DMS53 (cell line): Measurements from ENCODE around the gene NWD2.
"Not testable (repeated sequence)": the region's sequence is repeated elsewhere in the genome, so short reads cannot be mapped to it uniquely, and the experiment has no call there.

Source experiments
- DNase-seq: peaks from one replicate; lab custom pipeline; 2025; lab: John Stamatoyannopoulos, UW

The NWD2 gene, protein sequence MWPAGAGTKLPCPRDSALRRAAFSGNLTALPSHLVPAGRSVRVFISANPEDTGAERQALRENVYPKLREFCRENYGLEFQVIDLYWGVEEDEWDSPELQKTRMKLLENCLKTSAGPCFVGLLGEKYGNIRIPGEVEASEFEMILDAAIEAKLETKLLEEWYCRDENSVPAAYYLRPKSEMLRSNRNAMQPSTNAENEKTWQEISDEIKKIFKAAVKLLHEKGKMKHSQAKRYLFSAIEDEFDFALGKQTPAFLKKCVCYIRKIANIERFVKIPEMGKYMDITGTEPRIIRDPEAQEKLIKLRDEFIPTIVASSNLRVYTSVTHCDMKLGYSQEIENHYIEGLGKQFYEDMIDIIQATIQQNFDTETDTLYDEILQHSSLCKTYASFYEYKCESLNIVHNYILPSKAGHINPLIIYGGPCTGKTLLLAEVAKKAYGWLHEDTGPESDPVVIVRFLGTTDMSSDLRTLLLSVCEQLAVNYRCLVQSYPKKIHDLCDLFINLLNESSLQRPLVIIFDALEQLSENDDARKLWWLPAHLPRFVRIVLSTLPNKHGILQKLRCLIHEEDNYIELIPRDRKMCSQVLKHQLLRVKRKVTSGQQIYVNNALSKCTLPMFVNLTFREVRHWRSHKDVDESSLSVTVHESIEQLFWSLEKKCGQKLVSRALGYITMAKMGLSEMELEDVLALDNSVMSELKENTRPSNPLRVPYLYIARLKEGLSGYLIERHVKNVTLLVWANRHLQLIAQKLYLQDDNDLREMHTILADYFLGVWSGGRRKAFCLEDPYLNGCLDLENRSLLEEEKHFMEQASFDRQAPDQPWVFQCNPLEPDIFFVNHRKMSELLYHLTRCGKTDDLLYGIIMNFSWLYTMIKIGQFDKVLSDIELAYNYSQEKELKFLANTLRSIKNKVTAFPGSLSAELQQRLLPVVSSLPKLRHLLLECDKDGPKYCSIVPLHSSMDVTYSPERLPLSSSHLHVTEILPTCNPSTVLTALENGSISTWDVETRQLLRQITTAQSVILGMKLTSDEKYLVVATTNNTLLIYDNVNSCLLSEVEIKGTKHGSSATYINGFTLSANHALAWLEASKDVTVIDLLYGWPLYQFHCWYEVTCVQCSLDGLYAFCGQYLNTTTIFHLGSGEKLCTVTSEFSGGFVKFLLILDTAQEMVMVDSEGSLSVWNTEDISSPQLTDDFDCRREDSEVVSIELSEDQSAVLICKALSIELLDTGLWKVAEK (N-terminal part only)

DNA sequence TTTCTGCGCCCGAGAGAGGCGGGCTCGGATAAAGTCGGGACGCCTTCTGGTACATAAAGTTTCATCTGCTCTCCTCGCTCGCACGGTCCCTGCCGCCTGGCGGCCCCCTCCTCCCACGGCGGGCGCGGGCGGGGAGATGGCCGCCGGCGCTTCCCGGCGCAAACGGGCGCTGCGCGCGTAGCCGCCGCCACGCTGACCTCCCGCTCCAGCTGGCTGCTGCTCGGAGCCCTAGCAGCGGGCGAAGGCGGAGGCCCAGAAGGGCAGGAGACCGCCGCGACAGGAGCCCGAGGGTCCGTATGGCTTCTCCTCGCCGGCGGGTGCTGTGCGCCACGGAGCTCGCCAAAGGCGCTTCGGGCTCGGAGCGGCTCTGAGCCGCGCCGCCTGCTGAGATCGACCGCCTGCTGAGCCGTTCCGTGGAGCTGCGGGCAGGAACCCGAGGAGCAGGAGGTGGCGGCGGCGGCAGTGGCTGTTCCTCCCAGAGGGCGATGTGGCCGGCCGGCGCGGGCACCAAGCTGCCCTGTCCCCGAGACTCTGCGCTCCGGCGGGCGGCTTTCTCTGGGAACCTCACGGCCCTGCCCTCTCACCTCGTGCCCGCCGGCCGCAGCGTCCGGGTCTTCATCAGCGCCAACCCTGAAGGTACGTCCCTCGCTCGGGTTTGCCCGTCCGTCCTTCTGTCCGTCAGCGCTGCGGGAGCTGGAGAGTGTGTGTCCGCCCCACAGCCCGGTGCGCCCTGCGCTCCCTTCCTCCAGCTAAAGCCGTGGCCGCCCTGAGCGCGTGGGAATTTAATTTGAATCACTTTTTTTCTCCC is at the start of gene NWD2:
Gene NWD2 (plus strand): TSS at position 161 of the 808 bp plus-strand sequence. CDS start 325 bp downstream, at position 486.
- DNase-seq, result peak; percentile 82

DNA sequence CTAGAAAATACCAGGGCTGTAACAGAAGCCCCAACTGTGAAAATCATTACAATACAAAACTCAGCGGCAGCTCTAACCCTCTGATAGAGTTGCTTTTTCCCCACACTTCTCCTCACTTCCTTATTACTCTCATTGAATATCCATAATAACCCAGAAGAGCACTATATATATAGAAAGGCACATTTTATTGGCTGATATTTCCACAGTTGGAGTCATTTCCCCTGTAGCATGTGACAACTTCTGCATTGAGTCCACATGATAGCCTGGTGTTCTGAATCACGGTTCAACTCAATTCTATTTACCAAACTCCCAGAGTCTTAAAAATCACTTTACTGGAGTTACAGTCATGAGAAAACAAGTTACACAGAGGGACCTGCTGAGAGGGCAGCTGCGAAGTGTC is 46.6 kb upstream of the NWD2 start:
- no peak for DNase-seq

DNA sequence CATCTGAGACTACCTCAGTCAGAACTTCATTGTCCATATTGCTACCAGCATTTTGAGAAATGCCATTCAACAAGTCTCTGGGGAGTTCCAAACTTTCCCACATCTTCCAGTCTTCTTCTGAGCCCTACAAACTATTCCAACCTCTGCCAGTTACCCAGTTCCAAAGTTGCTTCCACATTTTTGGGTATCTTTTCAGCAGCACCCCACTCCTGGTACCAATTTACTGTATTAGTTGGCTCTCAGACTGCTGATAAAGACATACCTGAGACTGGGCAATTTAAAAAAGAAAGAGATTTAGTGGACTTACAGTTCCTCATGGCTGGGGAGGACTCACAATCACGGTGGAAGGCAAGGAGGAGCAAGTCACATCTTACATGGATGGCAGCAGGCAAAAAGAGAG is 39.8 kb upstream of the NWD2 start:
- not testable (repeated sequence) for DNase-seq

DNA sequence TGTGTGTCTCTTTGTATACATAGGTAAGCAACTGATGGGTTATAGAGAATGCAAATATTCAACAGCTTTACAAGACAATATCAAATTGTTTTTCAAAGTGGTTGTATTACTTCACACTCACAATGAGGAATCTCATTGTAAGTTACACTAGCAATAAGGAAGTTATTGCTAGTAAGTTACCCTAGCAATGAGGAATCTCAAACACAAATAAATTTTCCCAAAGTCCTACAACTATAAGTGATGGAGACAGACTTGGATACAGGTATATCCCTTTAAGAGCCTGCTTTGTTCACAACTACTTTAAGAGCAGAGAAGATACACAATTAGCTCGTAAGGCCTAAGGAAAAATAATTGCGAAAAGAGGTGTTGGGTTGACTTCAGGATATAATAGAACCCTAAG is 28.3 kb upstream of the NWD2 start:
- DNase-seq, result no peak

DNA sequence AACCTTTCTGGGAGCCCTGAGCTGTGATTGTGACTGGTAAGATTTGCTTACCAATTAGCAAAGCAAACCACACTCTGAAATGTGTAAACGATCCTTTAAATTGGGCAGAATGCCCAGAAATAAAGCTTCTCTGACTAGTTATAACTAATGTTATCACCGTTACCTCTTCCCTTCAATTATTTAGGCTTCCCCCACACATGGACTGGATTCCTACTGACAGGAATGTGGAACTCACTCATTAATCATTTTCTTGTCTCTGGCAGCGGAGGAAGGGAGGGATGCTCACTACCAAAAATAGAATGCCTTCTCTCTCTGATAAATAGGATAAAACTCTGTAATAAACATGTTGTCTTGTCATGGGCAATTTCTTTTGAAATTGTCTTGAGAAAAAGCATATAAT is 25.3 kb upstream of the NWD2 start:
- DNase-seq, result no peak

DNA sequence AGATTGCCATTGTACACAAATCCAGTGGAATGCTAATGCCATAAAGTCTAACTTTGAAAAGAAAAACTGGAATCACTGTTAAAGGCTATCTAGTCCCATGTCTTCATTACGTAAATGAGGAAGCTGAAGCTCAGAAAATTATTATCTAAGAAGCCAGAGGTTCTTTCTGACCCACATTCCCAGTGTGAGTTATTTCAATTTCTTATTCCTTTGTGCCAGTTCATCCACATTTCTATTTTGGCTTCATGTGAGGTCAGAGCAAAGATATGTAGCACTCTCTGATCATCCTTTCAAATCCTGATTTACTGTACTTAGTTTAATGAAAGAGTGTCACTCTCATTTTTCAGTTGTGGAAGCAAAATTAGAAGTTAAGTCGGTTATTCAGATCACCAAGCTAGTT is 24.6 kb upstream of the NWD2 start:
- no peak for DNase-seq

DNA sequence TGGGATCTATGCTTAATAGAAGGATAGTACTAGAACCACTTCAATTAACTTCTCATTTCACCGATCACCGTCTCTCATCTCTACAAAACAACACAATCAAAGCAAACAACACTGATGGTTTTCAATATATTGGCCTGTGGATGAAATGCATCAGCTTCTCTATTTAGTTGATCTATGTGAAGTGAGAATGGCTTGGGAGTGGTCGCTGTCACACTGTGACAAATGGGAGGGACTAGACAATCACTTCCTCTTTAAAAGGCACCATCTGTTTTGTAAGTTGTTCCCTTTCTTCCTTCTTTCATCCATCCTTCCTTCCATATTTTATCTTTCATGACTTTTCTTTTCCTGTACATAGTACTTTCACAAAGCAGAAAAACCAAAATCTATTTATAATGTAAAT is 23.9 kb upstream of the NWD2 start:
- no peak for DNase-seq

DNA sequence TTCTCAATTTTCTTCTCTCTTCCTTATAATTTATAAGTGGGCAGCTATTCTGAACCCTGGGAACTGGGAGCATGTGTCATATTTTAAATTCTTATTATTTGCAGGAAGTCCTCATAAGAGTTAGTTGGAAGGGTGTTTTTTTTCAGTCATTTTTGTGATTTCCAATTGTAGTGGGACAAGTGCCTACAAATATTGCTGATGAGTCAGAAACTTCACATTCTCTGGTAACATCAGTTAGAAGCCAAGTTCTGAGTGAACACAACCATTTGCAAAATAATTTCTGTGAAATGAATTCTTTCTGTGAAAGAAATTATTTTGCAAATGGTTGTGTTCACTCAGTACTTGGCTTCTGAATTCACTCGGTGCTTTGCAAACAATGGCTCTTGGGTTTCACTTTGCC is 20.8 kb upstream of the NWD2 start:
- DNase-seq, result no peak

DNA sequence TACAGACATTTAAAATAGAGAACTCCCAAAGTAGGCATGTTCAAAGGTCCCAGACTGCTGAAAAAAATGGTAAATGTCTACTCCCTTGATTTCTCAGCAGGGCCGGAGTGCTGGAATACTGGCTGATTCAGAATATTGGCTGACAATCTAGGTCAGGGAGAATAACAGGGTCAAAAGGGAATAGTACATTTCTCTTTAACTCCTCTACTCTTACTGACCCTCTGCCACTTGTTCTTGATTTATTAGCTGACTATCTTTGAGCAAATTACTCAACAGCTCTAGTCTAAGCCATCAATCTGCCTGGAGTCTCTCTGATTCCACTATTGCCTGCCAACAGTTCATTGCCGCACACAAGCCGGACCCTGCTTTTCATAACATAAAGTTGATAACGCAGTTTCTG is 19.7 kb upstream of the NWD2 start:
- no peak for DNase-seq

DNA sequence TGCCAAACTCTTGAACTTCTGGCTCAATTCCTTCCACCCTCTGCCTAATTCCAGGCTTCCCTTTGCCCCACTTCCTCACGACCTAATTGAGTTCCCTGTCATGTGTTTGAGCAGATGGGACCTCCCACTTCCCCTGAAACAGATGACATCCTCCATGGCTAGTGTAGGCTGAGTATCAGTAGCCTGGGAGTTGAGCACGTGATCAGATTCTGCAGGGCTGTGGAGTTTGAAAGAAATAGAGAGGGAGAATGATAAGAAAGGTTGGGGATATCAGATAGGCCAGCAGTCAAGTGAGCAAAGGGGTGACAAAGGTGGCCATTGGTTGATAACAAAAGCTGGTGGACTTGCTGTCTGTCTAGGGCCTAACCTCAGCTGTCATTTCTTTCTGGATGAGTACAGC is 18.8 kb upstream of the NWD2 start:
- DNase-seq, result no peak

DNA sequence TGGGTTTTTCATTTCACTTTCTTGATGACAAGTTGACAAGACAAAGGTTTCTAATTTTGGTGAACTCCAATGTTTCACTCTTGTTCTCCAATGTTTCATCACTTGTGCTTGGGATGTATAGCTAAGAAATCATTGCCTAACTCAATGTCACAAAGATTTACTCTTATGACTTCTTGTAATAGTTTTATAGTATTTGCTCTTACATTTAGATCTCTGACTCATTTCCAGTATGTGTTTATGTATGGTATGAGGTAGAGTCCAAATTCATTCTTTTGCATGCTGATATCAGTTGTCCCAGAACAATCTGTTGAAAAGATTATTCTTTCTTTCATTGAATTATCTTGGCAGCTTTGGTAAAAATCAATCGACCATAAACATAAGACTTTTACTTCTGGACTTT is 12.2 kb upstream of the NWD2 start:
- DNase-seq, result no peak

DNA sequence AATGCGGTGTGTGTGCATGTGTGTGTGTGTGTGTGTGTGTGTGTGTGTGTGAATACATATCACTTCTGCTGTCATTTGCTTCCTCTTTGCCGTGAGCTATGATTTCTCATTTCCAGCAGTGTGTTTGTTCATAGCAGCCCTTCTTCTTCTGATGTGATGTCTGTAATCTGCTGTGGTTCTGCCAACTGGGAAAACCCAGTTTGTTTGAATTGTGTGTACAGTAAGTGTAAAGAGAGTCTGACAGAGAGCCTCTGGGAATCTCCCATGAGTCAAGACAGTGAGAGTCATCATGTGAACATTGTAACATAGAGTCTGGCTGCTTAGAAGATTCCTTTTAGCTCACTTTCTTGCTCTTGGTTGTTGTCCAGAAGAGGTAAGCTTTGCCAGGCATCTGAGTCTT is 8.4 kb upstream of the NWD2 start:
- peak; percentile 19 for DNase-seq

DNA sequence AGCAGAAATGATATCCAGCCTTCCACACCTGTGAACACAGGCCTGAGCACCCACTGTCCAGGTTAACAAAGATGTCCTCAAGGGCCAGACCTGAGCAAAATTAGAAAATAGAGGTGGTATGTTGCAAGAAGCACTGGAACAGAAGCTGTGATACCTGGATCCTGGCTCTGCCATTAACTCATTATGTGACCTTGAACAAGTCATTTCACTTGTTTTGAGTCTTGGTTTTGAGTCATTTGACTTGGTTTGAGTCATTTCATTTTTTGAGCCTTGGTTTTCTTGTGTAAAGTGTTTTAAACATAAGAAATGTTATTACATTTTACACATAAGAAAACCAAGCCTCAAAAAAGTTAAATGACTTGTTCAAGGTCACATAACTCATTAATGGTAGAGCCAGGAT is 2.9 kb upstream of the NWD2 start:
- no peak for DNase-seq

DNA sequence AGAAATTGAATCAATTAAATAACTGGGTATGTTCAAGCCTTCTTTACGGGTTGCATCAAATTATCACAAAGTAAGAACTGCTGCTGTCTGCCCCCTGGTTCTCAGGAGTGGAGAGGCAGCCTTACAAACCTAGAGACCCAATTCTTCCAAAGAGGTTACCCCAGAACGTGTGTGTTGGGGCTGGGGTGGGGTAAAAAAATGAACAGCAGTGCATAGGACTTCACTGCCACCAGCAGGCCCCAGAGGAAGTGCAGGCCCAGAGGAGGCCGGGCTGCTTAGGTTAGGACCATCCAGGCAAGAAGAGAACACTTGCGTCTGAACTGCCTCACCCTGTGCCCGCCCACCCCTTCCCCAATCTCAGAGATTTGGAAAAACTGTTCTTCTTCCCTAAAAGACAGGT is 1.5 kb upstream of the NWD2 start:
- peak; percentile 49 for DNase-seq

DNA sequence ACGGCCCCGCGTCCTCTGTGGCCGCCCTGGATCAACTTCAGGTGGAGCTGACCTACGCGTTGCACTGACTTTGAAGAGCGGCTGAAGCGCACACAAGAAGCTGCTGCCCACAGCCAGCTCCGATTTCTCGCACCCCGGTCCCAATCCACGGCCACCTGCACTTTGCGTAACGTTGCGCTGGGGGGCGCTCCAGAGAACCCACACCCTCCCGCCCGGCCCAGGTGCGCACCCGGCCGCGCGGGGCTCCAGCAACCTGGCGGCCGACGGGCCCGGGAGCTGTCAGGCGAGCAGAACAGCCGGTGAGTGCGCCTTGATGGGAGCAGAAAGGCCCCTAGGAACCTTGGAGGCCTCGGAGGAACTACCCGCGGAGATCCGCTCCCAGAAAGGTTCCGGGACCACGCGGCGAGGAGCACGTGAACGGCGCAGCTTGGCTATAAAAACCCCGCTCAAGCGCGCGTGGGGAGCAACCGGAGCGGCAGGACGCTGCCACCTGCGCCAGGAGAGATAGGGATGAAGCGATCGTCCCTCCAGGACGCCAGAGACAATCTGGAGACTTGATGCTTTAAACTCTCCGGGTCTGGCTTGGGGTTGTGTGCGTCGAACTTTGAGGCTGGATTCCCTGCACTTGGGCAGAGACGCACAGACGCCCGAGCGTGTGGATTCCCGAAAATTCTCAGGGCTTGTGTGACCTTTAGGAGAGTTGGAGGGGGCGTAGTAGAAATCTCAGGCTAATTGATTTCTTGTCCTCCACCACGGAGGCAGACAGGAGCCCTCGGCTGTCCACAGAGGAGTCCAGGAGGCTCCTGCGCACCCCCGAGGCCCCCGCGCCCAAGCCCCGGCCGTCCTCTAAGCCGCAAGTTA is 591 bp upstream of the NWD2 start:
- peak; percentile 88 for DNase-seq

DNA sequence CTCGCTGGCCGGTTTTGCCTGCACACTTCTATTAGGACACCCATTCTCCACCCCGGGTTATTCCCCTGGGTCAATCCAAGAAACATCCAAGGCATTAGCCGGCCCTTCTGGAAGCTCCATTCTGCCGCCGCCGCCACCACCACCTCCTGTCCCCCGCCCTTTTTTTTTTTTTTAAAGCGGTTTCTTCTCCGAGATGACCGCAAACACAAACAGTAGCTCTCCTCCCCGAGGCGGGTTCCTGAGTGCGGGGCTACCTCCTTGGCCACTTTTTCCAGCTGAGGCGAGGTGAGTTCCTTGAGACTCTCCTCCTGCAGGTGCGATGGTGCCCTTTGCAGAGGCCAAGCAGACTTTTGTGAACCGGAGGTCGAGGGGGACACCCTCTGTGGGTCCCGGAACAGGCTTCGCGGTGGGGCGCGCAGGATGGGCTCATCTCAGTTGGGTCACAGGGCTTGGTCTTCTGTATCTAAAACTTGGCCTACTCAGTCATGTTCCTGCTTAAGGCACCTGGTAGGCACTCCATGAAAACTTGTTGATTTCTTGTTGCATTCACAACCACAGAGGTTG is 930 bp downstream of the NWD2 start:
- DNase-seq, result peak; percentile 47

DNA sequence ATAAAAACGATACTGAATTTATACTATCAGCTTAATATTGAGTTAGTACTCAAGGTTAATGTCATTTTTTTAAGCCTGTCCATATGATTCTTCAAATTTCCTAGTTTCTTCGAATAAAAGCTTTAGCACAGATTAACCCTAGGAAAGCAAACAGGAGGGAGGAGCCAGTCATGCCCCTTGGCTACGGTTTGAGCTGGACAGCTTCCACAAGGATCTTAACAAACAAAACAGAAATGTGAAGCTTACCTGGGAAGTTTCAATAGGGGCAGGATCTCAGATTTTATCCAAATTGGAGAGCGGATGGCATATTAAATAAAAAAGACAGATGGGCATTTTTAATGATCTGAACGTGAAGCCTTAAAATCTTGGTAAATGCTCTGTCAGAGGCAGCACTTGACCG is 2.3 kb downstream of the NWD2 start:
- peak; percentile 50 for DNase-seq

DNA sequence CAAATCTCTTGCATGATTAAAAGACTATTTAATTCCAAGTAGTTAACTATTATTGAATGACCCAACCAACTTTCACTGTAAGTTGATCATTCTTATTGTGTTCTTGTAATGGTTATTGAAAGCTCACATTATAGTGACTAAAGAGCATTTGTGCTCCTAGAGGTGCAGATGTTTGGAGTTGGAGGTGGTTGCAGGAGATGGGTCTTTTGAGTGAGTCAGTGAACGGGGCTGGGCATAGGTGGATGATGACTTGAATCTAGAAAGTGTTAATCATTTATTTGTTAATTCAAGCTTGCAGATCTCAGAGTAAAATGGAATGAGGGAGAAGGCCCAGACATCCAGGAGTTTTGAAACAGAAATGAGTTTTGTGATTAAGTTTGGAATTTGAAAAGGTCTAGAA is 13.7 kb downstream of the NWD2 start:
- no peak for DNase-seq

DNA sequence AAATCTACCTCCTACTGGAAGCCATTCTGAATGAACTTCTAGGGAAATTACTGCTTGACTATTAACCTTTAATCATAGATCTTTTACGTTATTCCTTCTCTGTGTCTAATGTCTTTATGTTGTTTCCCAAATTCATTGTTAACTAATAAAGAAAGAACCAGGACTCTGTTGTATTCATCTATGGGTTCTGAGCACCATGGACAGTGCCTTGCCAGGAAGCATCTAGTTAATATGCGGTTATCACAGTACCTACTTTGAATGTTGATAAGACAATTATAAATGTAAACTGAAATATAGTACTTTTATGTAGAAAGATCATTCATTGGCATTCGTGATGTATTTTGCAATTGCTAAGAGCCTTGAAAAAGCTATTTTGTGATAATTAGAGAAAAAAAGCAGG is 23.8 kb downstream of the NWD2 start:
- no peak for DNase-seq

DNA sequence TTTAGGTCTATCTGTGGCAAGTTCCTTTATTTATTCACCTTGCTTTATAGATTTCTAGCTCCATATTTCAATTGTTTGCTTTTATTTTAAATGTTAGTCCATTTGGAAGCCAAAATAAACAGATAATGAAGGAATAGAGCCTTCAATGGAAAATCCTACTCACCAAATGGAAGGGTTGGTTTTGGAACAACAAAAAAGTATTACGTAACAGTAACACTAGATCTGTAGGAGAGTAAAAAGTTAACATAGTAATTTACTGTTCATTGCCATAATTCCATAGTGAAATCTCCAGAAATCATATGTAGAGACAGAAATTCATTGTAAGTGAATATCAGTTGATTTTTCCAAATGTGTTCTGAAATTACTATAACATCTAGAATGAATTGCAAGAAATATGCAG is 34.6 kb downstream of the NWD2 start:
- no peak for DNase-seq
